Measurements from ENCODE around the gene NPAS3. TPM values are rescaled to one million over a fixed set of nuclear protein-coding genes. Genes with fewer than 3 reads are reported as not detected.
A peak's percentile ranks its signal among the peaks of the same experiment; 100 is the strongest.

The NPAS3 gene
- polyA plus RNA-seq, 2 of the 4 experiments (the other 2 are of a cell fraction): not detected

DNA sequence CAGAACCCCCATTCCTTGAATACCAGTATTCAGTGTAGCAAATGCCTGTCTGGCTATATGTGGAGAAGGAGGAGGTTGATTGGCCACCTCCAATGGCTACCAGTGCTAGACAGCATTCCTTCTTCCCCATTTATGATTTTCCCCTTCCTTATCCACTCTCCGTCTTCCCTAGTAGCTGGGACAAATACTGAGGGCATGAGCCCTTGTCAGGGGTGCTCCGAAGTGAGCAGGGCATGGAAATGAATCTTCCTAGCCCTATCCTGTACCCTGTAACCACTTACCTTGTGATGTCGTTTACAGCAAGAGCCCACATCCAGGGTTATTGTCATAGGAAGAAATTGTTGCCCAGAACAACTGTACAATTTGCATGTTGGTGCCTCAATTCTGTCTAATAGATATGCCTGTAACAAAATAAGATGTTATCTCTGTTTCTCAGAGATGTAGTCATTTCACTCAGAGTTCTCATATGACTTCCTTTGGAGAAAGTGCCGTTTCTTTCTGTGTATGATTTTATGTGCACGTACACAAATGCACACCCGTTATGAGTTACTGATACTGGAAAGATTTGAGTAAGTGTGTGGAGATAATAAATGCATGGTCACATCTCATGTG is 588.5 kb downstream of the NPAS3 start:
- ChIA-PET CTCF (no interaction called here), POLR2A (no interaction called here)
- ATAC-seq (no peak), FAIRE-seq (no peak), DNase-seq (ENCODE audit: low read depth in 1 of 2, low spot score in 1 of 2) (no peak)
- TF ChIP-seq NR3C1 (IDR thresholded peaks at IDR 0.05) (no peak), MAZ (IDR thresholded peaks at IDR 0.05; ENCODE audit: borderline replicate concordance, low read depth, low read length) (no peak), POLR2AphosphoS2 (conservative IDR thresholded peaks at IDR 0.05; ENCODE audit: low read length) (no peak), NFE2L2 (conservative IDR thresholded peaks at IDR 0.05; ENCODE audit: low read length) (no peak), RCOR1 (IDR thresholded peaks at IDR 0.05; ENCODE audit: low read depth, low read length) (no peak), RFX5 (IDR thresholded peaks at IDR 0.05) (no peak), RAD21 (conservative IDR thresholded peaks at IDR 0.05 in 1 of 2, IDR thresholded peaks at IDR 0.05 in 1 of 2) (no peak), RARB (CRISPR knock-in tag; IDR thresholded peaks at IDR 0.05) (no peak), NPAS2 (CRISPR knock-in tag; IDR thresholded peaks at IDR 0.05; ENCODE audit: borderline replicate concordance) (no peak), TP53 (CRISPR knock-in tag; IDR thresholded peaks at IDR 0.05) (no peak), MAFK (IDR thresholded peaks at IDR 0.05; ENCODE audit: partially characterized antibody) (no peak), BCL3 (IDR thresholded peaks at IDR 0.05) (no peak), CHD4 (IDR thresholded peaks at IDR 0.05; ENCODE audit: borderline replicate concordance) (no peak), FOSB (CRISPR knock-in tag; IDR thresholded peaks at IDR 0.05) (no peak), CHD2 (IDR thresholded peaks at IDR 0.05; ENCODE audit: low read length, partially characterized antibody) (no peak), TFCP2L1 (CRISPR knock-in tag; IDR thresholded peaks at IDR 0.05) (no peak)
- TF ChIP-seq, protein P1, sequence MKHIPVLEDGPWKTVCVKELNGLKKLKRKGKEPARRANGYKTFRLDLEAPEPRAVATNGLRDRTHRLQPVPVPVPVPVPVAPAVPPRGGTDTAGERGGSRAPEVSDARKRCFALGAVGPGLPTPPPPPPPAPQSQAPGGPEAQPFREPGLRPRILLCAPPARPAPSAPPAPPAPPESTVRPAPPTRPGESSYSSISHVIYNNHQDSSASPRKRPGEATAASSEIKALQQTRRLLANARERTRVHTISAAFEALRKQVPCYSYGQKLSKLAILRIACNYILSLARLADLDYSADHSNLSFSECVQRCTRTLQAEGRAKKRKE (CRISPR knock-in tag; IDR thresholded peaks at IDR 0.05; ENCODE audit: low read depth): no peak
- TF ChIP-seq, protein P2, sequence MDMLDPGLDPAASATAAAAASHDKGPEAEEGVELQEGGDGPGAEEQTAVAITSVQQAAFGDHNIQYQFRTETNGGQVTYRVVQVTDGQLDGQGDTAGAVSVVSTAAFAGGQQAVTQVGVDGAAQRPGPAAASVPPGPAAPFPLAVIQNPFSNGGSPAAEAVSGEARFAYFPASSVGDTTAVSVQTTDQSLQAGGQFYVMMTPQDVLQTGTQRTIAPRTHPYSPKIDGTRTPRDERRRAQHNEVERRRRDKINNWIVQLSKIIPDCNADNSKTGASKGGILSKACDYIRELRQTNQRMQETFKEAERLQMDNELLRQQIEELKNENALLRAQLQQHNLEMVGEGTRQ (IDR thresholded peaks at IDR 0.05): no peak
- Histone ChIP-seq H3K9me3 (no peaks in the 10 kb centered on the region), H3K27ac (no peak overlapping the region), H3K4me1 (no peaks in the 10 kb centered on the region), H3K4me2 (no peak overlapping the region), H3K4me3 (no peak overlapping the region)
- WGBS (ENCODE audit: missing lambda C conversion rate): 26% methylated on average over 6 of the region's 6 CpGs

- Histone ChIP-seq H3K27ac (no peak overlapping the region), H3K4me3 (no peak overlapping the region), H3K4me1 (no peaks in the 10 kb centered on the region), H3K4me2 (no peak overlapping the region), H3K9me3 (no peaks in the 10 kb centered on the region)
- FAIRE-seq (no peak), DNase-seq (ENCODE audit: low read depth in 1 of 2, low spot score in 1 of 2) (no peak), ATAC-seq (no peak)
- 1% methylated on average over 4 of the region's 4 CpGs for WGBS (ENCODE audit: missing lambda C conversion rate)
- ChIA-PET CTCF (no interaction called here), POLR2A (no interaction called here)
- TF ChIP-seq, protein P2 (IDR thresholded peaks at IDR 0.05): peak; percentile 43; the same call in 1 of the 2 replicates
- no peak for TF ChIP-seq POLR2AphosphoS2 (conservative IDR thresholded peaks at IDR 0.05; ENCODE audit: low read length)
Measured at GRCh38 chr14:33528655-33529054, 590.0 kb downstream of the NPAS3 start.

Measured in A549 (cell line).